Muscle layer of duodenum (tissue), 2 donors: Measurements from ENCODE around the gene KCNC1.
A peak's percentile ranks its signal among the peaks of the same experiment; 100 is the strongest.

ENCODE experiments used
- H3K27ac ChIP-seq: one replicate; pipeline ENCODE4 v1.7.0; 2013; ENCODE audit warnings: mild to moderate bottlenecking, low read length
- H3K27me3 ChIP-seq: one replicate; pipeline ENCODE4 v1.7.0; 2013; ENCODE audit warnings: low read depth, mild to moderate bottlenecking, control low read depth, low read length
- H3K36me3 ChIP-seq, 2 donors: one replicate each; pipeline ENCODE4 v1.7.0; 2013; ENCODE audit warnings: low read length in 2 of 2, control low read depth in 1 of 2, mild to moderate bottlenecking in 1 of 2; ENCODE audit not compliant: insufficient read depth in 2 of 2, control insufficient read depth in 1 of 2
- H3K4me1 ChIP-seq, 2 donors: one replicate each; pipeline ENCODE4 v1.7.0; 2013; ENCODE audit warnings: low read length in 2 of 2, mild to moderate bottlenecking in 2 of 2, control low read depth in 1 of 2, moderate library complexity in 1 of 2; ENCODE audit not compliant: insufficient read depth in 2 of 2, control insufficient read depth in 1 of 2
- H3K4me3 ChIP-seq, 2 donors: one replicate each; pipeline ENCODE4 v1.7.0; 2013; ENCODE audit warnings: low read length in 2 of 2, low read depth in 1 of 2, mild to moderate bottlenecking in 1 of 2
- H3K9me3 ChIP-seq, 2 donors: one replicate each; pipeline ENCODE4 v1.7.0; 2013; ENCODE audit warnings: low read length in 2 of 2, control low read depth in 1 of 2, mild to moderate bottlenecking in 1 of 2; ENCODE audit not compliant: control insufficient read depth in 1 of 2
- donor health status: healthy.

KCNC1 gene

GRCh38 chr11:17734418-17734911 lies at the start of gene KCNC1:
KCNC1 (plus strand) TSS chr11:17734781; CDS start chr11:17736003, 1,222 bp downstream.
- peaks cover 48% of the 10 kb centered on the region for H3K27me3 ChIP-seq
- peaks cover 0 to 17% of the 10 kb centered on the region in 2 donors for H3K4me1 ChIP-seq
- H3K27ac ChIP-seq: no peak within 1 kb of the TSS
- H3K36me3 ChIP-seq: no peaks in the 10 kb centered on the region
- no peaks in the 10 kb centered on the region for H3K9me3 ChIP-seq
- H3K4me3 ChIP-seq: peak within 1 kb of the TSS in 1 of 2 donors; percentile 68

- Histone ChIP-seq H3K36me3 (no peaks in the 10 kb centered on the region), H3K9me3 (no peaks in the 10 kb centered on the region), H3K27me3 (no peaks in the 10 kb centered on the region), H3K27ac (no peak overlapping the region), H3K4me1 (no peaks in the 10 kb centered on the region), H3K4me3 (no peak overlapping the region)
Observed at GRCh38 chr11:17686231-17686980, 48.2 kb upstream of the KCNC1 start.

DNA sequence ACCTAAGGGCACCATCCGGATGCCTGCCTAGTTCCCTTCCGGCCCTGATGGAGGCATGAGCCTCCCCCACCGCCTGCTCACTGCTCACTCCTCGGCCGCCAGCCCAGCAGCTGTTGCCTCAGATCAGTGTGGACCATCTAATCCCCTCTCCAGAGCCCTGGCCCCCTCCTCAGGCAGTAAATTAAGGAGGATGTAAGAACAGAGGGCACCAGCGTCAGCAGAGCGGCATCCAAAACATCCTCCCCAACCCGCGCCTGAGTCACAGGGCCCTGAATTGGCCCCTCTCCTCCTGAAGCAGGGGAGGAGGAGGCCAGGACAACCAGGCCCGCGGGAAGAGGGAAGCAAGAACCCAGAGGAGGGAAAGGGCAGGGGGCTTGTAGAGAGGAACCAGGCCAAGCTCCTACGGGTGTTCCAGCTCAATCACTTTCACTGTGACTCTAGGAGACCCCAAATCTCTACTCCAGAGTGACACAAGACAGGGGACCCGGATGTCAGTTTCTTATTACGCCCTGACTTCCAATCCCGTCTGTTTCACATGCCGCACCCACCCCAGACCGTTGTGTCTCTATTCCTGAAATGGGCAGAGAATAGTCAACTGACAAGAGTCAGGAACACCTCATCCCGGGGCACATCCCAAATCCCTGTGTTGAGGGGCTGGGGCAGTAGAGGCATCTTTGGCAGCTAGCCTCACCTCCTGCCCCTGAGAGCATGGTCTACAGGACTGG lies 46.5 kb upstream of the KCNC1 start:
- peaks cover 4% of the 10 kb centered on the region for H3K27me3 ChIP-seq
- no peak overlapping the region for H3K4me3 ChIP-seq
- H3K36me3 ChIP-seq: no peaks in the 10 kb centered on the region
- no peak overlapping the region for H3K27ac ChIP-seq
- H3K9me3 ChIP-seq: no peaks in the 10 kb centered on the region
- no peaks in the 10 kb centered on the region for H3K4me1 ChIP-seq

GRCh38 chr11:17691550-17691949 lies 43.0 kb upstream of the KCNC1 start:
- no peaks in the 10 kb centered on the region for H3K36me3 ChIP-seq
- peaks cover 23% of the 10 kb centered on the region for H3K27me3 ChIP-seq
- no peak overlapping the region for H3K27ac ChIP-seq
- no peaks in the 10 kb centered on the region for H3K4me1 ChIP-seq
- H3K4me3 ChIP-seq: no peak overlapping the region
- no peaks in the 10 kb centered on the region for H3K9me3 ChIP-seq

DNA sequence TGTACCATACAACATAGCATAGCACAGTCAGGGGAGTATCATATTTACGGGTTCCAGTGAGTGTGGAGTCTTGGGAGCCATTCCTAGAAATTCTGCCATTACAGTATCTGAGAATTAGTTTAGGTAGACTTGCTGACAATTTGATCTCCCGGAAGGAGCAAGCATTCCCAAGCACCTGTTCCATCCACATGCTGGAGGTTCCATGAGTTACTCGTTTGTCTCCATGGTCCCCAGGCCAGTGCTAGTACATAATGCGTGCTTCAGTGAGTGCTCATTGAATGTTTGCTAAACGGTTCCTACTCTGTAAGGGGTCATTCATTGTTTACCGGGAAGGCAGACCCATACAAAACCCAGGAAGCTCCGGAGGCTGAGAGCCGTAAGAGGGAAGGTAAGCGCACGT lies 42.6 kb upstream of the KCNC1 start:
- H3K9me3 ChIP-seq: no peaks in the 10 kb centered on the region
- peaks cover 27% of the 10 kb centered on the region for H3K27me3 ChIP-seq
- no peaks in the 10 kb centered on the region for H3K36me3 ChIP-seq
- H3K27ac ChIP-seq: no peak overlapping the region
- H3K4me3 ChIP-seq: no peak overlapping the region
- H3K4me1 ChIP-seq: no peaks in the 10 kb centered on the region

DNA sequence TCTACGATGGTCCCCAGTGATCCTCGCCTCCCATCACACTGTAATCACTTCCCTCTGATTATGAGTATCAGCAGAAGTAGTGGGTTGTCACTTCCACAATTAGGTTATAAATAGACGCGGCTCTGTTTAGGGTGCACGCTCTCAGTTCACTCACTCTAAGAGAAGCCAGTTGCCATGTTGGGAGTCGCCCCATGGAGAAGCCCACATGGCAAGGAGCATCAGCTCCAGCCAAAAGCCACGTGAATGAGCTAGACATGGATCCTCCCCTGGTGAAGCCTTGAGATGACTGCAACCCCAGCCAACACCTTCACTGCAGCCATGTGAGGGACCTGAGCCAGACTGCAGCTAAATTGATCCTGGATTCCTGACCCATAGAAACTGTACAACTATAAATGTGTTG lies 41.6 kb upstream of the KCNC1 start:
- H3K9me3 ChIP-seq: no peaks in the 10 kb centered on the region
- H3K27me3 ChIP-seq: peaks cover 27% of the 10 kb centered on the region
- H3K4me1 ChIP-seq: no peaks in the 10 kb centered on the region
- no peaks in the 10 kb centered on the region for H3K36me3 ChIP-seq
- no peak overlapping the region for H3K4me3 ChIP-seq
- no peak overlapping the region for H3K27ac ChIP-seq

- Histone ChIP-seq H3K9me3 (no peaks in the 10 kb centered on the region), H3K27me3 (peaks cover 27% of the 10 kb centered on the region), H3K27ac (no peak overlapping the region), H3K4me3 (no peak overlapping the region), H3K36me3 (no peaks in the 10 kb centered on the region), H3K4me1 (no peaks in the 10 kb centered on the region)
Observed at GRCh38 chr11:17693531-17693930, 41.0 kb upstream of the KCNC1 start.

- Histone ChIP-seq H3K4me3 (no peak overlapping the region), H3K9me3 (no peaks in the 10 kb centered on the region), H3K36me3 (no peaks in the 10 kb centered on the region), H3K27ac (no peak overlapping the region), H3K27me3 (peaks cover 27% of the 10 kb centered on the region), H3K4me1 (no peaks in the 10 kb centered on the region)
Observed at GRCh38 chr11:17694494-17695110, 40.0 kb upstream of the KCNC1 start.

GRCh38 chr11:17695454-17696441 lies 38.8 kb upstream of the KCNC1 start:
- Histone ChIP-seq H3K27ac (no peak overlapping the region), H3K4me3 (no peak overlapping the region), H3K36me3 (no peaks in the 10 kb centered on the region), H3K9me3 (no peaks in the 10 kb centered on the region), H3K27me3 (peaks cover 27% of the 10 kb centered on the region), H3K4me1 (no peaks in the 10 kb centered on the region)

DNA sequence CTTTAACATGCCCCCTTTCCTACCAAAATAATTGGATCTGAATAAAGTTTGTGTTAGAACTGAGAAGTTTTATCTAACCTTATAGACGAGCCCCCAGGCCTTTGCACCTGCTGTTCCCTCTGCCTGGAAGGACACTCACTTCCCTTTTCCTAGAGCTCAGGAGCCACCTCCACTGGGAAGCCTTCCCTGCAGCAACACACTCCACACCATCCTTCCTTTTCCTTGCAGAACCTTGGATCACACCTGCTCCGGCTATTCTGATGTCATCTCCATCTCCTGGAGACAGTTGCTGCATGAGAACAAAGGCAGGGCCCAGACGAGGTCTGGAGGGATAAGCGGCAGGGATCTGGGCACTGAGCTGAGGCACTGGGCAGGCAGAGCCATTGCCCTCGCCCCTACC lies 37.8 kb upstream of the KCNC1 start:
- no peaks in the 10 kb centered on the region for H3K36me3 ChIP-seq
- no peak overlapping the region for H3K27ac ChIP-seq
- H3K9me3 ChIP-seq: no peaks in the 10 kb centered on the region
- peaks cover 27% of the 10 kb centered on the region for H3K27me3 ChIP-seq
- no peak overlapping the region for H3K4me3 ChIP-seq
- H3K4me1 ChIP-seq: no peaks in the 10 kb centered on the region
